Measurements from ENCODE around the gene ADORA2A. TPM values are rescaled to one million over a fixed set of nuclear protein-coding genes. Genes with fewer than 3 reads are reported as not detected.

ADORA2A gene
- total RNA-seq, 1 experiment from 2014 or later: 7.6 TPM

DNA sequence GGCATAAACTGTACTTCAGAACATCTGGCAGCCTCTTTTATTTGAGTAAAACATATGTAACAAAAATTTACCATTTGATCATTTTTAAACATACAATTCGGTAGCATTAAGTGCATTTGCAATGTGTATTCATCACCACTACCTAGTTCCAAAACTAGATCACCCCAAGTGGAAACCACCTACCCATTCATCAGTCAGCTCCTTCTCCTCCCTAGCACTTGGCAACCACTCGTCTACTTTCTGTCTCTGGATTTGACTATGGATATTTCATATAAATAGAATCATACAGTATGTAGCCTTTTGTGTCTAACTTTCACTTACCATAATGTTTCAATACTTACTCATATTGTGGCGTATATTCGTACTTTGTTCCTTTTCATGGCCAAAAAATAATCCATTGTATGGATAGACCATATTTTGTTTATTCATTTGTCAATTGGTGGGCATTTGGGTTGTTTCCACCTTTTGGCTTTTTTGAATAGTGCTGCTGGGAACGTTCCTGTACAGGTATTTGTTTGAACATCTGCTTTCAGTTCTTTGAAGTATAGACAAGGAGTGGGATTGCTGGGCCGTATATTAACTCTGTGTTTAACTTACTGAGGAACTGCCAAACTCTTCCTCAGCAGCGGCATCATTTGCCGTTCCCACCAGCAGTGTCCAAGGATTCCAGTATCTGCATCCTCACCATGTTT, 27.2 kb upstream of the ADORA2A start (continued):
- TF ChIP-seq, protein P1, sequence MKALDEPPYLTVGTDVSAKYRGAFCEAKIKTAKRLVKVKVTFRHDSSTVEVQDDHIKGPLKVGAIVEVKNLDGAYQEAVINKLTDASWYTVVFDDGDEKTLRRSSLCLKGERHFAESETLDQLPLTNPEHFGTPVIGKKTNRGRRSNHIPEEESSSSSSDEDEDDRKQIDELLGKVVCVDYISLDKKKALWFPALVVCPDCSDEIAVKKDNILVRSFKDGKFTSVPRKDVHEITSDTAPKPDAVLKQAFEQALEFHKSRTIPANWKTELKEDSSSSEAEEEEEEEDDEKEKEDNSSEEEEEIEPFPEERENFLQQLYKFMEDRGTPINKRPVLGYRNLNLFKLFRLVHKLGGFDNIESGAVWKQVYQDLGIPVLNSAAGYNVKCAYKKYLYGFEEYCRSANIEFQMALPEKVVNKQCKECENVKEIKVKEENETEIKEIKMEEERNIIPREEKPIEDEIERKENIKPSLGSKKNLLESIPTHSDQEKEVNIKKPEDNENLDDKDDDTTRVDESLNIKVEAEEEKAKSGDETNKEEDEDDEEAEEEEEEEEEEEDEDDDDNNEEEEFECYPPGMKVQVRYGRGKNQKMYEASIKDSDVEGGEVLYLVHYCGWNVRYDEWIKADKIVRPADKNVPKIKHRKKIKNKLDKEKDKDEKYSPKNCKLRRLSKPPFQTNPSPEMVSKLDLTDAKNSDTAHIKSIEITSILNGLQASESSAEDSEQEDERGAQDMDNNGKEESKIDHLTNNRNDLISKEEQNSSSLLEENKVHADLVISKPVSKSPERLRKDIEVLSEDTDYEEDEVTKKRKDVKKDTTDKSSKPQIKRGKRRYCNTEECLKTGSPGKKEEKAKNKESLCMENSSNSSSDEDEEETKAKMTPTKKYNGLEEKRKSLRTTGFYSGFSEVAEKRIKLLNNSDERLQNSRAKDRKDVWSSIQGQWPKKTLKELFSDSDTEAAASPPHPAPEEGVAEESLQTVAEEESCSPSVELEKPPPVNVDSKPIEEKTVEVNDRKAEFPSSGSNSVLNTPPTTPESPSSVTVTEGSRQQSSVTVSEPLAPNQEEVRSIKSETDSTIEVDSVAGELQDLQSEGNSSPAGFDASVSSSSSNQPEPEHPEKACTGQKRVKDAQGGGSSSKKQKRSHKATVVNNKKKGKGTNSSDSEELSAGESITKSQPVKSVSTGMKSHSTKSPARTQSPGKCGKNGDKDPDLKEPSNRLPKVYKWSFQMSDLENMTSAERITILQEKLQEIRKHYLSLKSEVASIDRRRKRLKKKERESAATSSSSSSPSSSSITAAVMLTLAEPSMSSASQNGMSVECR (CRISPR knock-in tag; IDR thresholded peaks at IDR 0.05; ENCODE audit: borderline replicate concordance): no peak
- TF ChIP-seq ZNF138 (CRISPR knock-in tag; conservative IDR thresholded peaks at IDR 0.05) (no peak), KAT7 (CRISPR knock-in tag; IDR thresholded peaks at IDR 0.05; ENCODE audit: borderline replicate concordance) (no peak), ZNF263 (CRISPR knock-in tag; IDR thresholded peaks at IDR 0.05; ENCODE audit: low read depth) (no peak), ZNF317 (CRISPR knock-in tag; IDR thresholded peaks at IDR 0.05; ENCODE audit: borderline replicate concordance, low read depth) (no peak), CREB1 (CRISPR knock-in tag; IDR thresholded peaks at IDR 0.05) (no peak), FOXP1 (CRISPR knock-in tag; IDR thresholded peaks at IDR 0.05; ENCODE audit: borderline replicate concordance) (no peak), NFE2L1 (CRISPR knock-in tag; IDR thresholded peaks at IDR 0.05) (no peak), ATF1 (CRISPR knock-in tag; IDR thresholded peaks at IDR 0.05) (no peak)
- TF ChIP-seq, protein P2, sequence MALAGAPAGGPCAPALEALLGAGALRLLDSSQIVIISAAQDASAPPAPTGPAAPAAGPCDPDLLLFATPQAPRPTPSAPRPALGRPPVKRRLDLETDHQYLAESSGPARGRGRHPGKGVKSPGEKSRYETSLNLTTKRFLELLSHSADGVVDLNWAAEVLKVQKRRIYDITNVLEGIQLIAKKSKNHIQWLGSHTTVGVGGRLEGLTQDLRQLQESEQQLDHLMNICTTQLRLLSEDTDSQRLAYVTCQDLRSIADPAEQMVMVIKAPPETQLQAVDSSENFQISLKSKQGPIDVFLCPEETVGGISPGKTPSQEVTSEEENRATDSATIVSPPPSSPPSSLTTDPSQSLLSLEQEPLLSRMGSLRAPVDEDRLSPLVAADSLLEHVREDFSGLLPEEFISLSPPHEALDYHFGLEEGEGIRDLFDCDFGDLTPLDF (CRISPR knock-in tag; IDR thresholded peaks at IDR 0.05): no peak
- TF ChIP-seq, protein P3, sequence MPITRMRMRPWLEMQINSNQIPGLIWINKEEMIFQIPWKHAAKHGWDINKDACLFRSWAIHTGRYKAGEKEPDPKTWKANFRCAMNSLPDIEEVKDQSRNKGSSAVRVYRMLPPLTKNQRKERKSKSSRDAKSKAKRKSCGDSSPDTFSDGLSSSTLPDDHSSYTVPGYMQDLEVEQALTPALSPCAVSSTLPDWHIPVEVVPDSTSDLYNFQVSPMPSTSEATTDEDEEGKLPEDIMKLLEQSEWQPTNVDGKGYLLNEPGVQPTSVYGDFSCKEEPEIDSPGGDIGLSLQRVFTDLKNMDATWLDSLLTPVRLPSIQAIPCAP (CRISPR knock-in tag; IDR thresholded peaks at IDR 0.05): no peak

DNA sequence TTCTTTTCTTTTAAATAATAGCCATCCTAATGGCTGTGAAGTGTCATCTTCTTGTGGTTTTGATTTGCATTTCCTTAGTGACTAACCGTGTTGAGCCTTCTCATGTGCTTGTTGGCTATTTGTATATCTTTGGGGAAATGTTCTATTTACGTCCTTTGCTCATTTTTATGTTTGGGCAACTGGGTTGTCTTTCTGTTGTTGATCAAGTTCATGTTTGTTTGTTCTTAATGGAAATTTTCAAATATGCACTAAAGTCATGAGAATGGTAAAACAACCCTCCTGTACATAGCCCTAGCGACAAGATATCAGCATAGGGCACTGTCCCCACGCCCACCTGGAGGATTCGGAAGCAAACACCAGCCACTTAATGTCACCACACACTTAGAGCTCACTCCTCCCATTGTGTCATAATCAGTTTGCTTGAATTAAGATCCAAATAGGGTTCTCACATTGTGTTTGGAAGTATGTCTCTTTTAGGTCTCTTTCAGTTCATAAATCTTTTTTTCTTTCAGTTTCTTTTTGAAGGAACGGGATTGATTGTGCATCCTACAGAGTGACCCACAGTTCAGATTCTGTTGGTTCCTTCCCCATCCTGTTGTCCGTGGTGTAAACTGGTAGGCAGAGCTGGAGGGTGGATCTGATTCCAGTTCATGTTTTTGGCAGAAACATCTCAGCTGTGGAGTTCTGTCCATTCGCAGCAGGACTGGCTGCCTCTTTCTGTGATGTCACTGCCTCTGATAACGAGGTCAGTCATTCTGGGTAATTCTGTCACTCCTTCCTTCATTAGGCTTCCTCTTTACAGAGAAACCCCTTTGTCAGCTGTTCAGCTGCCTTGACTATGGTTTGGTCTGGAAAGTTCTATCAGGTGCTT, 26.4 kb upstream of the ADORA2A start:
- no peak overlapping the region for H3K4me3 Mint-ChIP-seq
- ATAC-seq (no peak), DNase-seq (ENCODE audit: low spot score) (no peak)
- H3K4me1 Mint-ChIP-seq: peaks cover 5% of the 10 kb centered on the region
- no peak overlapping the region for H3K27ac Mint-ChIP-seq
- peaks cover 27% of the 10 kb centered on the region for H3K36me3 Mint-ChIP-seq
- H3K9me3 Mint-ChIP-seq: no peaks in the 10 kb centered on the region
- CTCF ChIA-PET: no interaction called here
- POLR2A ChIA-PET: interaction anchor here (0.6 kb wide), 1 partner anchor 390 kb away, joined by 3 read pairs; no protein-coding TSS in a partner anchor
- no peaks in the 10 kb centered on the region for H3K27me3 Mint-ChIP-seq (ENCODE audit: low read depth)
- TF ChIP-seq, protein P4, sequence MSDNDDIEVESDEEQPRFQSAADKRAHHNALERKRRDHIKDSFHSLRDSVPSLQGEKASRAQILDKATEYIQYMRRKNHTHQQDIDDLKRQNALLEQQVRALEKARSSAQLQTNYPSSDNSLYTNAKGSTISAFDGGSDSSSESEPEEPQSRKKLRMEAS (CRISPR knock-in tag; IDR thresholded peaks at IDR 0.05): no peak
- TF ChIP-seq RELA (CRISPR knock-in tag; IDR thresholded peaks at IDR 0.05; ENCODE audit: borderline replicate concordance) (no peak), TEAD1 (CRISPR knock-in tag; IDR thresholded peaks at IDR 0.05) (no peak), ZNF219 (CRISPR knock-in tag; IDR thresholded peaks at IDR 0.05; ENCODE audit: borderline replicate concordance) (no peak)
- TF ChIP-seq, protein P5, sequence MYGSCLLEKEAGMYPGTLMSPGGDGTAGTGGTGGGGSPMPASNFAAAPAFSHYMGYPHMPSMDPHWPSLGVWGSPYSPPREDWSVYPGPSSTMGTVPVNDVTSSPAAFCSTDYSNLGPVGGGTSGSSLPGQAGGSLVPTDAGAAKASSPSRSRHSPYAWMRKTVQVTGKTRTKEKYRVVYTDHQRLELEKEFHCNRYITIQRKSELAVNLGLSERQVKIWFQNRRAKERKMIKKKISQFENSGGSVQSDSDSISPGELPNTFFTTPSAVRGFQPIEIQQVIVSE (CRISPR knock-in tag; IDR thresholded peaks at IDR 0.05; ENCODE audit: borderline replicate concordance): no peak
- TF ChIP-seq, protein P6, sequence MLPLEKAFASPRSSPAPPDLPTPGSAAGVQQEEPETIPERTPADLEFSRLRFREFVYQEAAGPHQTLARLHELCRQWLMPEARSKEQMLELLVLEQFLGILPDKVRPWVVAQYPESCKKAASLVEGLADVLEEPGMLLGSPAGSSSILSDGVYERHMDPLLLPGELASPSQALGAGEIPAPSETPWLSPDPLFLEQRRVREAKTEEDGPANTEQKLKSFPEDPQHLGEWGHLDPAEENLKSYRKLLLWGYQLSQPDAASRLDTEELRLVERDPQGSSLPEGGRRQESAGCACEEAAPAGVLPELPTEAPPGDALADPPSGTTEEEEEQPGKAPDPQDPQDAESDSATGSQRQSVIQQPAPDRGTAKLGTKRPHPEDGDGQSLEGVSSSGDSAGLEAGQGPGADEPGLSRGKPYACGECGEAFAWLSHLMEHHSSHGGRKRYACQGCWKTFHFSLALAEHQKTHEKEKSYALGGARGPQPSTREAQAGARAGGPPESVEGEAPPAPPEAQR (CRISPR knock-in tag; IDR thresholded peaks at IDR 0.05): no peak
- TF ChIP-seq, protein P7, sequence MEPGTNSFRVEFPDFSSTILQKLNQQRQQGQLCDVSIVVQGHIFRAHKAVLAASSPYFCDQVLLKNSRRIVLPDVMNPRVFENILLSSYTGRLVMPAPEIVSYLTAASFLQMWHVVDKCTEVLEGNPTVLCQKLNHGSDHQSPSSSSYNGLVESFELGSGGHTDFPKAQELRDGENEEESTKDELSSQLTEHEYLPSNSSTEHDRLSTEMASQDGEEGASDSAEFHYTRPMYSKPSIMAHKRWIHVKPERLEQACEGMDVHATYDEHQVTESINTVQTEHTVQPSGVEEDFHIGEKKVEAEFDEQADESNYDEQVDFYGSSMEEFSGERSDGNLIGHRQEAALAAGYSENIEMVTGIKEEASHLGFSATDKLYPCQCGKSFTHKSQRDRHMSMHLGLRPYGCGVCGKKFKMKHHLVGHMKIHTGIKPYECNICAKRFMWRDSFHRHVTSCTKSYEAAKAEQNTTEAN (CRISPR knock-in tag; IDR thresholded peaks at IDR 0.05): no peak
- TF ChIP-seq, protein P3 (CRISPR knock-in tag; IDR thresholded peaks at IDR 0.05): no peak

Measured in WTC11 (cell line).